NCI-H1436 treated with DMSO at 0.1 percent for 48 hours (cell line): ENCODE results near the gene MYH13.

Experiments
- DNase-seq: peaks from one replicate; lab custom pipeline; 2025; lab: John Stamatoyannopoulos, UW

MYH13 gene

DNA sequence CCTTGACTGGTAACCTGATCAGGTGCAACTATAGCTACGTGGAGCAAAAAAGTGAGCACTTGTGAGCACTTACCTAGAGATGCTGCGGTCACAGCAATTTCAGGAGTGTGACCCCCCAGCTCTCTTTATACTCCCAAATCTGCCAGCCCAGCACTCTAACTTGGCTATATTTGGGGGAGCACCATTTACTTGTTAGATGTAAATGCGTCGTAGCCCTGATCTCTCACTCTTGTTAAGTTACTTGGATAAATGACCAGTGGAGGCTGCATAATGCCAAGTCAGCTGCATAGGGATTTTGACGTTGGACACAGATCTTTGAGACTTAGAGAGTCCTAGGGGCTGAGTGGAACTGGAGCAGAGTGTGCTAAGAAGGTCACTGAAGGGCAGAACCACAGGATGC is at the start of gene MYH13:
Gene MYH13, minus strand, starts transcription at position 101 of the 400 bp plus-strand sequence. CDS start 8,476 bp downstream, outside the sequence.
- DNase-seq = no peak

DNA sequence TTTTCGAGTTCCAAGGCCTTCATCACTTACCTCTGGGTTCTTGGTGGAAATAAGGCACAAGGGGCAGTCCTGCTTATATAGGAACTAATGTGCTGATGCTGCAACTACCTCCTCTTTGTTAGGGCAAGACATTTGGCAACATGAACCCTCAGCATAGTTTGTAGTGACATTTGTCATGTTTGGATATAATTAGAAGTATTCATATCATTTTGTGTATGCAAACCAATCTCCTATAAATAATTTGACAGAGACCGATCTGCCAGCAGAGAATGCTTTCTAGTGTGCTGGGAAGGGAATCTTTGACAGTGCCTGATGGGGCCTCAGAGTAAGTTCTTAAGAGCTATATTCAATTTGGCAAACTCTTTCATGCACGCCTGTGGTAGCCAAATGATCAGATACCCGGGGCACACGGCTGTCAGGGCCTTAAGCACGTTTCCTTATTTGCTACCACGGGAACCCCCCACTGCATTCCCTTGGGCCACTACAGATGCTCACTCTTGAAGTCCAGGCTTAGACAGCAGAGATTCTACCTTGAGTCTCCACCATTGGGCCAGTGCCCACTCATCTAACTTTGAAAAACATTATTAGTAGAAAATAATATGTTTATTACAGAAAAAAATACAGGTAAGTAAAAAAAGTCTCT is 49.2 kb upstream of the MYH13 start, which contains the start of gene MYH8:
Gene MYH8, minus strand, starts transcription at position 51 of the 643 bp plus-strand sequence. CDS start 1,723 bp downstream, outside the sequence.
- DNase-seq = no peak

DNA sequence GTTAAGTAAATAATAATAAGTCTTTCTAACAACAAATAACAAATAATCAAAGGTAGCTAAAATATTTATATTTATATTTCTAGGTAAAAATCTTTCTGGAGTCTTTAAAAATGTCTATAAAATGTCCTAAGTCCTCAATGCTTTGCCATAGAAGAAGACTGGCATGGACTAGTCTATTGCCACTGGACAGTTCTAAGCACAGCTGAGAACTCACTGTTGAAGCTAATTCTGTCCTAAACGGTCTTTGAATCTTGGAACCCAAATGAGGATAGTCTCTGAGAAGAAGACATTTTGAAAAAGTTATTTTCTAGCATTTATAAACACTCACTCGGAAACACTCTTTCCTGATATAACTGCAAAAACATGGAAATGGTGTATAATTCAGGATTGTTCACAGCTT is 48.4 kb upstream of the MYH13 start:
- DNase-seq = no peak

DNA sequence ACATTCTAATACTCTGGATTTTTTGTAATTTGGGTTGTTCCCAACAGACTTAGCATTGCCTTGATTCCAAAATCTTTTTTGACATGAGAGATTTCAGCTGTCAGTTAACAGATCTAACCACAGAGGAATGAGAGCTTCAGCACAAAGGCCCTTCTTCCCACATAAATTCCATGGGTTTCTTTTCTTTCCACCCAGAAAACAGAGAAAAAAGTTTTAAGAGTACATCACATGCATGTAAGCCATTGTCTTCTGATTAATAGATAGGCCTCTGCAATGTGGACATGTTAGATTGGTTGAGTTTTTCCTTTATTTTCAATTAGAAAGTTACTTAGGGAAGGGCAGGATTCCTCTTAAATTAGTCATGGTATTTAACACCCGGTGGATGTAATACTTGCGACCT is 48.0 kb upstream of the MYH13 start:
- no peak for DNase-seq

GRCh38 chr17:10417431-10417830 is 44.6 kb upstream of the MYH13 start:
- no peak for DNase-seq

- no peak for DNase-seq
Observed at GRCh38 chr17:10415161-10415560, 42.4 kb upstream of the MYH13 start.

DNA sequence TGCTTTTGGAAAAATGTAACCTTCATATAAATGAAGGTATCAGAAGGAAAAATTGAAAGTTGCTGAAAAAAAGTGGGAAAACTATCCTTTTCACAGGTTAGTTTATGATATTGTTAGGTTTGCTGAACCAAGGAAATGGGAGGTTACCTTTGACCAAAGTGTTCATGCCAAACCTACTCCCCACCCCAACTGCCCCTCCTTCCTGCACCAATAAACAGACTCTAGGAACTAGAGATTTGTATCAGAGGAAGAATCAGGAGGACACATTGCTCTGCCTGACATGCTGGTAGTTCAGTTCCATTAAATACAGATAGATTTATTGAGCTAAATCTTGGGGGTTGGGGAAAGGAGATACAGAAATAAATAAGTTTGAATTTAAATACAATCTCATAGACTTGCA is 30.8 kb upstream of the MYH13 start:
- no peak for DNase-seq

- DNase-seq = no peak
Observed at GRCh38 chr17:10398352-10398751, 25.5 kb upstream of the MYH13 start.

GRCh38 chr17:10396524-10397163 is 23.8 kb upstream of the MYH13 start:
- DNase-seq = no peak

- DNase-seq = no peak
Observed at GRCh38 chr17:10394201-10394887, 21.5 kb upstream of the MYH13 start.

GRCh38 chr17:10392880-10393279 is 20.1 kb upstream of the MYH13 start:
- DNase-seq = no peak

GRCh38 chr17:10385871-10386270 is 13.1 kb upstream of the MYH13 start:
- DNase-seq = no peak

GRCh38 chr17:10384175-10384574 is 11.4 kb upstream of the MYH13 start:
- DNase-seq = no peak

DNA sequence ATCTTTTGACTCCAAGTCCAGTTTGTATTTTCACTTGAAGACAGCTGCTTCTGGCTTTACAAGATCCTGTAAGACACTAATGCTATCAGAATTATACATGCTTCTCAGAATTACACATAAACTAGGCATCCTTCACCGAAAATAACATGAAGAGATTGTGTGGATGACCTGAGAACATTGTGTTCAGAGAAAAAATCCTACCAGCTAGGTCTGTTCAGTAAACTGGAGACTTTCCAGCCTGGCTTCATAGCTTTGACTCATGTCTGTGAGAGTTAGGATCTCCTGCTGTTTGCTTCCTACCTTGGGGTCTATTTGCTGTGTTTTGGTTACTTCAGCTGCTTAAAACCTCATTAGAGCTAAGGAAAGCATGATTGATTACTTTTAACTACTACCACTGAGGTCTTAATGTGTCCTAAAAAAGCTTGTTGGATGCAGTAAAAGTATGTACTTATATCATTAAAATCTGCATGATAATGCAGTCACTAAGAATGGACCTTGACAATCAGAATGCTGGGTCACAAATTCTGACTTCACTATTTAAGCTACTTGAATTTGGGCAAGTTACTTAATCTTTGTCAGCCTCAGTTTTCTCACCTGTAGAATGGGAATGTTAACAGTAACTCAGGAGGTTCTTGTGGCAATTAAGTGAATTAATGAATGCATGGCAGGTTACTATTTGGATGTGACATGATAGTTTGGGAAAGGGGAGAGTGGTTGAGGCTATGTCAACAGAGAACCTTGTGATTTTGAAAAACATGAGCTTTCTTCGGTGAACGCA is 8.0 kb upstream of the MYH13 start:
- no peak for DNase-seq

GRCh38 chr17:10370016-10370608 is 2.7 kb downstream of the MYH13 start:
- DNase-seq = no peak

- no peak for DNase-seq
Observed at GRCh38 chr17:10369239-10369638, 3.6 kb downstream of the MYH13 start.

DNA sequence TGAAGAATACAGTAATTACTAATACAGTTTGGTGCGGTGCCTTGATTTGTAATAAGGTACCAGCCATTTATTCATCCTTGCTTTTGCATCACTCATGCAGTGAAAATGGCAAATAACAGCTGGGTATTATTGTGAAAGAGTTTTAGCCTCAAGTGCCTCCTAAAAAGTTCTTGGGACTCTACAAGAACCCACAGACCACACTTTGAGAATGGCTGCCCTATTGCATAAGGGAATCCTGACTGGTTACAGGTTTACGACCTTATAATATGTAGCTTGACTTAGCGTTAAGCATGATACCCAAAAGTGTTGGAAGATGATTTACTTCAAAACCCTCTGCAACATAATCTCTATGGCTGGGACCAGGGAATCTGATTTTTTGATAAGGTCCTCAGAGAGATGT is 4.2 kb downstream of the MYH13 start:
- DNase-seq = no peak

DNA sequence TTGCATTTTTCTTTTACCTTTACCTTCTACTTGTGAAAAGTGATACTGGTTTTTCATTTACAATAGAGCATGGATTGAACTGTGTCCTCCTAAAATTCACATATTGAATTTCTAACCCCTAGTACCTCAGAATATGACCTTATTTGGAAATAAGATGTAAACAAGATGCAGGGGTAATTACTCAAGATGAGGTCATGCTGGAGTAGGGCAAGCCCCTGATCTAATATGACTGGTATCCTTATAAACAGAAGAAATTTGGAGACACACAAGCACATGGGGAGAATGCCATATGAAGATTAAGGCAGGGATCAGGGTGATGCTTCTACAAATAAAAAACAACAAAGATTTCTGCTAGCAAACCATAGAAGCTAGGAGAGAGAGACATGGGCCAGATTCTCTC is 12.2 kb downstream of the MYH13 start:
- DNase-seq = no peak

DNA sequence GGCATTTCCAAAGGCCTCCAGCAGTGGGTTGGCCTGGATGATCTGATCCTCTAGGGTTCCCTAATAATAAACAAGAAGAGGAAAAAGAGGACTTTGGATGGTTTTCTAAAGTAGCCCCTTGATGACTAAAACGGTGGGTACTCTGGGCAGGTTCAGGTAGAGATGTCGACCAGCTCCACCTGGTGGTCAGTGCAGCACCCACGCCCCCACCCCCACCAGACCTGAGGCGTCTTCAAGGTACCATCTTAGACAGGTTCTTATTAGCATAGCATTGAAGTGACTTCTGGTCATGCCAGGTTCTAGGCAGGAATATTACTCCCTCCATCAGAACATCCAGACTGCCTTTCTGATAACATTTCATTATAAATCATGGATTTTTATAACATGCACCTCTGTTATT is 15.0 kb downstream of the MYH13 start:
- DNase-seq = no peak

GRCh38 chr17:10354651-10355050 is 18.2 kb downstream of the MYH13 start:
- DNase-seq = no peak

- DNase-seq = no peak
Observed at GRCh38 chr17:10352893-10353292, 19.9 kb downstream of the MYH13 start.

GRCh38 chr17:10349403-10349802 is 23.4 kb downstream of the MYH13 start:
- no peak for DNase-seq
